Immature natural killer cell (primary cell): ENCODE data around the gene RHOV. TPM values are rescaled to one million over a fixed set of nuclear protein-coding genes. Genes with fewer than 3 reads are reported as not detected.

Source experiments
- DNase-seq, 3 donors: peaks; one replicate each; pipeline ENCODE4 v3.0.0; 2022; ENCODE audit warnings: mixed read lengths in 1 of 3
- H3K27ac Mint-ChIP-seq, 6 donors: one replicate each; pipeline ENCODE4 v1.8.0; 2020; ENCODE audit warnings: mixed read lengths in 6 of 6, mild to moderate bottlenecking in 5 of 6, inconsistent platforms in 4 of 6, moderate library complexity in 3 of 6
- H3K27me3 Mint-ChIP-seq, 3 donors: one replicate each; pipeline ENCODE4 v1.8.0; 2020 to 2021; ENCODE audit warnings: low read depth in 3 of 3, mild to moderate bottlenecking in 3 of 3, mixed read lengths in 3 of 3, moderate library complexity in 3 of 3, inconsistent platforms in 1 of 3
- H3K36me3 Mint-ChIP-seq, 3 donors: one replicate each; pipeline ENCODE4 v1.8.0; 2020; ENCODE audit warnings: mixed read lengths in 3 of 3, inconsistent platforms in 2 of 3, mild to moderate bottlenecking in 2 of 3
- H3K4me1 Mint-ChIP-seq, 2 donors: one replicate each; pipeline ENCODE4 v1.8.0; 2020; ENCODE audit warnings: inconsistent platforms in 2 of 2, mild to moderate bottlenecking in 2 of 2, mixed read lengths in 2 of 2, moderate library complexity in 1 of 2
- H3K4me3 Mint-ChIP-seq, 5 donors: one replicate each; pipeline ENCODE4 v1.8.0; 2020; ENCODE audit warnings: mild to moderate bottlenecking in 5 of 5, mixed read lengths in 5 of 5, inconsistent platforms in 3 of 5, moderate library complexity in 3 of 5
- H3K9me3 Mint-ChIP-seq, 6 donors: one replicate each; pipeline ENCODE4 v1.8.0; 2020; ENCODE audit warnings: mild to moderate bottlenecking in 6 of 6, mixed read lengths in 6 of 6, inconsistent platforms in 4 of 6, moderate library complexity in 3 of 6
- polyA plus RNA-seq, 3 donors: library from polyadenylated mRNA; unstranded; fragments of 300-500 nt; fragmentation: Illumina TruSeq; gene quantifications; one replicate each; pipeline ENCODE4 v1.2.3, GENCODE V29; 2021

Gene RHOV
- polyA plus RNA-seq, 3 donors from 2014 or later: not detected

DNA sequence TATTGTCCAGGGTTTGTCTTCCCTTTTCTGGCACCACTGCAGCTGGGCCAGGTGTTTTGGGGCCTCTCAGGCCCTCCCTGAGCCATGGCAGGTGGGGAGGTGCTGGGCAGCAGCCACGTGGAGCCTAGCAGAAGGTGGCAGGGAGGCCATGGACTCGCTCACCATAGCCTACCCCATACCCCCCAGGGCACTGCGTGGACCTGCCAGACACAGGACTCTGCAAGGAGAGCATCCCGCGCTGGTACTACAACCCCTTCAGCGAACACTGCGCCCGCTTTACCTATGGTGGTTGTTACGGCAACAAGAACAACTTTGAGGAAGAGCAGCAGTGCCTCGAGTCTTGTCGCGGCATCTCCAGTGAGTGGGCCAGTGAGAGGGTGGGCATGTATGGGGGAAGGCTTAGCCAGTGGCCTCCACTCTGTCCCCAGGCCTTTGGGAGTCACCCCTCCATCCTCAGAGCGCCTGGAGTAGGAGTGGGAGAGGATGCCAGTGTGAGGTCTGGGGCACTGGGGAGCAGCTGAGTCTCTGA is 18.3 kb downstream of the RHOV start:
- Mint-ChIP-seq H3K4me3 (no peak overlapping the region), H3K9me3 (no peaks in the 10 kb centered on the region), H3K27me3 (peaks cover 4 to 11% (median 6%) of the 10 kb centered on the region in 3 donors), H3K36me3 (no peaks in the 10 kb centered on the region), H3K4me1 (peaks cover 0 to 2% of the 10 kb centered on the region in 2 donors), H3K27ac (no peak overlapping the region)
- DNase-seq: no peak

DNA sequence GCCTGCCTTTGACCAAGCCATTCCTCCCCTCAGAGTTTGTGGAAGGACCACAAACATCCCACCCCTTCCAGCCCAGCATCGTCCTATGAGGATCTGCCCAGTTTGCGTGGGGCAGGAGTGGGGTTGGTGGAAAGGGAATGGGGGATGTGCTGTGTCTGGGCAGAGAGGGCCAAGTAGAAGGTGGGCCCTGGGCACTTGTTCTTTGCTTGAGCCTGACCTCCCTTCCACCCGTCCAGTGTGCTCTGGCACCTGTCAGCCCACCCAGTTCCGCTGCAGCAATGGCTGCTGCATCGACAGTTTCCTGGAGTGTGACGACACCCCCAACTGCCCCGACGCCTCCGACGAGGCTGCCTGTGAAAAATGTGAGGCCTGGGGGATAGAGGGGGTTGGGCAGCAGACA is 19.9 kb downstream of the RHOV start:
- no peaks in the 10 kb centered on the region for H3K36me3 Mint-ChIP-seq
- H3K27me3 Mint-ChIP-seq: peaks cover under 1 to 6% (median 2%) of the 10 kb centered on the region in 3 donors
- H3K4me3 Mint-ChIP-seq: no peak overlapping the region
- no peaks in the 10 kb centered on the region for H3K9me3 Mint-ChIP-seq
- no peak overlapping the region for H3K27ac Mint-ChIP-seq
- peaks cover 0 to 2% of the 10 kb centered on the region in 2 donors for H3K4me1 Mint-ChIP-seq
- DNase-seq: no peak

GRCh38 chr15:40853241-40853890 is 20.7 kb downstream of the RHOV start:
- Mint-ChIP-seq H3K27ac (no peak overlapping the region), H3K4me3 (no peak overlapping the region), H3K4me1 (no peaks in the 10 kb centered on the region), H3K27me3 (peaks cover 0 to 6% (median 2%) of the 10 kb centered on the region in 3 donors), H3K36me3 (no peaks in the 10 kb centered on the region), H3K9me3 (no peaks in the 10 kb centered on the region)
- DNase-seq: no peak

GRCh38 chr15:40852529-40852928 is 21.5 kb downstream of the RHOV start:
- Mint-ChIP-seq H3K27me3 (peaks cover 0 to 9% (median 2%) of the 10 kb centered on the region in 3 donors), H3K4me1 (no peaks in the 10 kb centered on the region), H3K36me3 (no peaks in the 10 kb centered on the region), H3K9me3 (no peaks in the 10 kb centered on the region), H3K27ac (no peak overlapping the region), H3K4me3 (no peak overlapping the region)
- DNase-seq: no peak

GRCh38 chr15:40850576-40851112 is 23.4 kb downstream of the RHOV start:
- DNase-seq: no peak
- Mint-ChIP-seq H3K4me1 (peaks cover 0 to 1% of the 10 kb centered on the region in 2 donors), H3K27ac (no peak overlapping the region), H3K36me3 (no peaks in the 10 kb centered on the region), H3K27me3 (peaks cover 0 to 12% (median 2%) of the 10 kb centered on the region in 3 donors), H3K9me3 (no peaks in the 10 kb centered on the region), H3K4me3 (no peak overlapping the region)

GRCh38 chr15:40847223-40847961 is 26.6 kb downstream of the RHOV start:
- DNase-seq: no peak
- Mint-ChIP-seq H3K36me3 (no peaks in the 10 kb centered on the region), H3K4me3 (no peak overlapping the region), H3K27ac (no peak overlapping the region), H3K27me3 (peaks cover 2 to 20% (median 10%) of the 10 kb centered on the region in 3 donors), H3K4me1 (peaks cover 12 to 13% of the 10 kb centered on the region in 2 donors), H3K9me3 (no peaks in the 10 kb centered on the region)

DNA sequence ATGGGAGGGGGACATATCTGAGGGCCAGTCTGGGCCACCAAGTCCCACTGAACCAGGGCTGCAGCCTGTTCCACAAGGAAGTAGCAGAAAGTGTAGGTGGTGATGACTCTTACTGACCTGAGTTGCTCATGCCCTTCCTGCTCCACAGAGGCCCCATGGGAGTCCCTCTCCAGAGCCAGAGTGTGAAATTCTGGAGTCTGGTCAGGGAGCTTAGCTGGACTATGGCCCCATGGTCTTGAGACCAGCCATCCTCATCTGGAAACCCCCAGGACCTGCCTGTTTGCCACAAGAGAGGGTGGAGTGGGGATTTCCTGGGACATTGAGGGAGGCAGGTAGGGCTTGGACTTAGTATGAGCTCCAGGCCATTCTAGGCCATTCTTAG is 27.2 kb downstream of the RHOV start:
- Mint-ChIP-seq H3K4me3 (no peak overlapping the region), H3K27me3 (peaks cover 5 to 18% (median 10%) of the 10 kb centered on the region in 3 donors), H3K9me3 (no peaks in the 10 kb centered on the region), H3K36me3 (no peaks in the 10 kb centered on the region), H3K4me1 (peaks cover 12 to 13% of the 10 kb centered on the region in 2 donors), H3K27ac (no peak overlapping the region)
- DNase-seq: no peak

DNA sequence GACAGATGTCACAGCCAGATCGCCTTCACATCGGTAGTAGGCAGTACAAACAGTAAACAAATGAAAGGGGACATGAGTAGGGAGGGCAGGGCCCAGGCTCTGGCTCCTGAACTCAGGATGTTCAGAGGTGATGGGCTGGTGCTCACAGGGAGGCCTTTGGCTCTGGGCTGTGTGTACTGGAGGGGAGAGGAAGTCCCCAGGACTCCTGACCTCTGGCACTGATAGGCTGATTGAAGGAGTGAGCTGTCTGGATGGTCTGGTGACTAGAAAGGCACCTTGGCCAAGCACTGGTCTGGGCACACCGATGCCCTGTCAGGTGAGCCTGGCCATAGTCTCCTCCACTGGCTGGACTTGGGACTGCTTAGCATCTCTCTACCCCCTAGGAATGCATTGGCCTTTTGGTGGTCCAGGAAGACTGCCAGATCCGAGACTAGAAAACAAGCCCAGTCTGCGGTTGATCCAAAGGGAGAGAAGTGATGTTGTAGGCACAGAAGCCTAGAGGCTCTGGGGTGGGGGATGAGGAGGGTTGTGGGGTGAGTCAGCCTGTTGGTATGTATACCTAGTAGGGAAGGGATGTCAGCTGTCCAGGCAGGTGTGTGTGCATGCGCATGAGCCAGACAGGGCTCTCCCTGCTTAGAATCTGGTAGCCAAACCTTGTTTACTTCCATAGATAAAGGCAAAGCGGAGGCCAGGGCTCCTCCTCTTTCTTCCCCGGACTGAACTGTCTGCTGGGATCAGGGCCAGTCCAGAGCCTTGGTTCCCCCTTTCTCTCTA is 28.3 kb downstream of the RHOV start:
- Mint-ChIP-seq H3K4me3 (peak overlapping the region; percentile 35 to 52 (median 44)), H3K27ac (no peak overlapping the region), H3K4me1 (peaks cover 12 to 13% of the 10 kb centered on the region in 2 donors), H3K36me3 (no peaks in the 10 kb centered on the region), H3K9me3 (no peaks in the 10 kb centered on the region), H3K27me3 (peaks cover 5 to 18% (median 8%) of the 10 kb centered on the region in 3 donors)
- no peak for DNase-seq

- no peaks in the 10 kb centered on the region for H3K36me3 Mint-ChIP-seq
- H3K27me3 Mint-ChIP-seq: peaks cover 7 to 18% (median 8%) of the 10 kb centered on the region in 3 donors
- H3K9me3 Mint-ChIP-seq: no peaks in the 10 kb centered on the region
- H3K4me1 Mint-ChIP-seq: peaks cover 12 to 13% of the 10 kb centered on the region in 2 donors
- no peak overlapping the region for H3K27ac Mint-ChIP-seq
- DNase-seq: no peak
- peak overlapping the region; percentile 74 to 85 (median 79) for H3K4me3 Mint-ChIP-seq
Measured at GRCh38 chr15:40845036-40845435, 29.0 kb downstream of the RHOV start.

GRCh38 chr15:40844696-40845030 is 29.4 kb downstream of the RHOV start:
- Mint-ChIP-seq H3K9me3 (no peaks in the 10 kb centered on the region), H3K4me3 (peak overlapping the region; percentile 74 to 85 (median 79)), H3K27ac (no peak overlapping the region), H3K4me1 (peaks cover 12 to 13% of the 10 kb centered on the region in 2 donors), H3K27me3 (peaks cover 7 to 18% (median 8%) of the 10 kb centered on the region in 3 donors), H3K36me3 (no peaks in the 10 kb centered on the region)
- peak in 2 of 3 donors; percentile 11 to 14 for DNase-seq

GRCh38 chr15:40843885-40844695 is 29.9 kb downstream of the RHOV start, which contains the start of gene SPINT1:
Gene SPINT1, plus strand, starts transcription at chr15:40844048. Its CDS starts 507 bp downstream, at chr15:40844555.
- H3K27ac Mint-ChIP-seq: no peak within 1 kb of the TSS
- H3K4me1 Mint-ChIP-seq: peaks cover 12 to 13% of the 10 kb centered on the region in 2 donors
- H3K9me3 Mint-ChIP-seq: peaks cover 0 to 2% (median 0%) of the 10 kb centered on the region in 6 donors
- H3K27me3 Mint-ChIP-seq: peaks cover 7 to 18% (median 8%) of the 10 kb centered on the region in 3 donors
- peak in 1 of 3 donors; percentile 17 for DNase-seq
- peak within 1 kb of the TSS; percentile 74 to 85 (median 81) for H3K4me3 Mint-ChIP-seq
- no peaks in the 10 kb centered on the region for H3K36me3 Mint-ChIP-seq

DNA sequence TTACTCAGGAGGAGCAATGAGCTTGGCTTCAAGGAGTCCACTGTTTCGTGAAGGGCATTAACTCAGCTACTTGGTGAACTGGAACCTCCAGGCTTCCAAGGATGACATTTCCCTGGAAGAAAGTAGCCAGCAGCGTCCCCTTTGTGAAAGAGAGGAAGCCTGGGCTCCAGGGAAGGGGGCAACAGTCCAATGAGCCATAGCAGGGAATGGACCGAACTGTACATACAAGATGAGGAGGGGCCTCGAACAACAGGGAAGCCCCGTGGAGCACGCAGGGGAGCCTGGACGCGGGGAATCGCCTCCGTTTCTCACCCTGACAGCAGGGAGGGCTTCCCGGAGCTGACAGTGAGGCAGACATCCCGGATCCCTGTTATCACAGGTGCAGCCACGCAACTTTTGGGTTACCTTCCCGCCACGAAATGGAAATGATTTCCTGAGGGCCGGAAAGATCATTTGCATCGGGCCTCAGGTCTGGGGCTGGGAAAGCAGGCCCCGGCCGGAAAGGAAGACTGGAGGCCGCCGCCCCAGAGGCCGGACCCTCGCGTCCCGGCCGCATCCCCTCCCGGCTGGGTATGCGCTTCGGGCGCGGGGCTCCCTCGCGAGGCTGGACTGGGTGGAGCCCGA is 30.7 kb downstream of the RHOV start:
- Mint-ChIP-seq H3K27me3 (peaks cover 7 to 18% (median 8%) of the 10 kb centered on the region in 3 donors), H3K9me3 (peaks cover 0 to 2% (median 0%) of the 10 kb centered on the region in 6 donors), H3K36me3 (no peaks in the 10 kb centered on the region), H3K4me1 (peaks cover 12 to 13% of the 10 kb centered on the region in 2 donors), H3K4me3 (peak overlapping the region; percentile 68 to 81 (median 80)), H3K27ac (no peak overlapping the region)
- no peak for DNase-seq
